Measurements from ENCODE around the gene SMAD5.

The SMAD5 gene

GRCh38 chr5:136226401-136226800 lies 93.8 kb downstream of the SMAD5 start:
- no peak for DNase-seq

- no peak for DNase-seq
Measured at GRCh38 chr5:136228136-136228757, 95.6 kb downstream of the SMAD5 start.

GRCh38 chr5:136230176-136230575 lies 97.5 kb downstream of the SMAD5 start:
- no peak for DNase-seq

GRCh38 chr5:136232316-136232715 lies 99.7 kb downstream of the SMAD5 start:
- DNase-seq = no peak

Data from CD4-positive, alpha-beta T cell treated with Interleukin-4 for 4 hours (primary cell).